ENCODE results near the gene SCRN1. TPM values are rescaled to one million over a fixed set of nuclear protein-coding genes. Genes with fewer than 3 reads are reported as not detected.

SCRN1 gene
- total and polyA plus RNA-seq, 2 of the 4 experiments (the other 2 are of a cell fraction), result 57.1 to 124 TPM

DNA sequence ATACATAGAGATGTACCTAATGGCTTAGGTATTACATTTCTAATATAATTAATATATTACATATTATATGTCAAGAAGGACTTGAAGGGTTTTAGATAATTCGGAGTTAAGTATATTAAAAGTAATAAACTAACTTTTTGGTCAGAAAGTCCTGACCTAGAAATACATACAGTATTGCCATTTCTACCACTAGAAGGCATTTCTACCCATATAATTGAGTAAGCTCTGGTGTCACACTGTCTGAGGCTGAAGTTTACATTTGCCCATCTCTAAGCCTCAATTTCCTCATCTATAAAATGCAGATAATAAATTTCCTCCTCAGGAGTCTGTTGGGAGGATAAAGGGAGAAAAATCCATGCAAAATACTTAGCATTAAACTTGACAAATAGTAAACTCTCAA, 29.8 kb upstream of the SCRN1 start:
- in situ Hi-C loops (cut with MboI; ENCODE audit: low sequenced_read_pairs) (no loop called here), intact Hi-C loops (cut with micrococcal nuclease) (no loop called here), dilution Hi-C loops (cut with HindIII; ENCODE audit: low sequenced_read_pairs, unreplicated experiment) (no loop called here)
- BruUV-seq (replicated peaks), result no TSS peak
- H3K4ac ChIP-seq (ENCODE audit: low read depth, low read length), result no peak overlapping the region
- POLR2A ChIA-PET (ENCODE audit: unreplicated experiment), result no interaction called here
- H3K9me3 ChIP-seq (ENCODE audit: control insufficient read depth, insufficient read depth, low read length), result no peaks in the 10 kb centered on the region
- peaks cover 10 to 21% of the 10 kb centered on the region in 2 experiments for H3K79me1 ChIP-seq (ENCODE audit: low read depth in 1 of 2, low read length in 2 of 2)
- H2AK9ac ChIP-seq (replicated peaks; ENCODE audit: low read depth, low read length, poor library complexity), result no peak overlapping the region
- no peak overlapping the region for H2BK120ac ChIP-seq (ENCODE audit: low read depth, low read length)
- CTCF ChIA-PET, result no interaction called here
- H3K27ac ChIP-seq (ENCODE audit: insufficient read depth, low read length), result no peak overlapping the region
- no peak overlapping the region for H3K14ac ChIP-seq (replicated peaks; ENCODE audit: low read depth, low read length)
- peaks cover 2% of the 10 kb centered on the region; the same call in 1 of the 2 replicates for H3K9me1 ChIP-seq (ENCODE audit: insufficient read depth, low read length)
- no peak overlapping the region for H2AK5ac ChIP-seq (ENCODE audit: low read depth, low read length)
- DNase-seq (no peak), ATAC-seq (ENCODE audit: low read depth) (peak; percentile 46; the same call in 1 of the 2 replicates)
- no peak overlapping the region for H2BK20ac ChIP-seq (ENCODE audit: low read depth, low read length)
- no peak overlapping the region for H3K23ac ChIP-seq (ENCODE audit: low read depth, low read length)
- WGBS, 2 experiments (ENCODE audit: extremely low coverage in 2 of 2, insufficient read length in 1 of 2), result no CpG with 5 or more reads among the region's 1 CpG
- no peak overlapping the region for H2BK5ac ChIP-seq (ENCODE audit: low read depth, low read length, poor library complexity, severe bottlenecking)
- no peak overlapping the region for H3K18ac ChIP-seq (ENCODE audit: low read depth, low read length)
- no peak overlapping the region for H2BK15ac ChIP-seq (ENCODE audit: low read depth, low read length)
- H3K36me3 ChIP-seq (ENCODE audit: control insufficient read depth, insufficient read depth, low read length), result peaks cover 8% of the 10 kb centered on the region
- no peak overlapping the region for H4K91ac ChIP-seq (ENCODE audit: insufficient read depth, low read depth, low read length)
- peaks cover 4% of the 10 kb centered on the region; the same call in 1 of the 2 replicates for H4K20me1 ChIP-seq (ENCODE audit: insufficient read depth, low read length)
- H2AFZ ChIP-seq (replicated peaks; ENCODE audit: low read length, poor library complexity), result no peak overlapping the region
- H4K5ac ChIP-seq (ENCODE audit: low read depth, low read length), result no peak overlapping the region
- no peaks in the 10 kb centered on the region for H3K27me3 ChIP-seq (ENCODE audit: control insufficient read depth, insufficient read depth, low read length)
- no peak overlapping the region for H4K8ac ChIP-seq (ENCODE audit: low read depth in 2 of 2, low read length in 2 of 2)
- H3K4me2 ChIP-seq (ENCODE audit: low read depth, low read length), result no peak overlapping the region
- no peaks in the 10 kb centered on the region; the same call in 1 of the 2 replicates for H3K4me1 ChIP-seq (ENCODE audit: control insufficient read depth, insufficient read depth, low read length)
- no peak overlapping the region for H3K56ac ChIP-seq (ENCODE audit: extremely low read depth, insufficient read depth, low read length)
- TF ChIP-seq, protein P1, sequence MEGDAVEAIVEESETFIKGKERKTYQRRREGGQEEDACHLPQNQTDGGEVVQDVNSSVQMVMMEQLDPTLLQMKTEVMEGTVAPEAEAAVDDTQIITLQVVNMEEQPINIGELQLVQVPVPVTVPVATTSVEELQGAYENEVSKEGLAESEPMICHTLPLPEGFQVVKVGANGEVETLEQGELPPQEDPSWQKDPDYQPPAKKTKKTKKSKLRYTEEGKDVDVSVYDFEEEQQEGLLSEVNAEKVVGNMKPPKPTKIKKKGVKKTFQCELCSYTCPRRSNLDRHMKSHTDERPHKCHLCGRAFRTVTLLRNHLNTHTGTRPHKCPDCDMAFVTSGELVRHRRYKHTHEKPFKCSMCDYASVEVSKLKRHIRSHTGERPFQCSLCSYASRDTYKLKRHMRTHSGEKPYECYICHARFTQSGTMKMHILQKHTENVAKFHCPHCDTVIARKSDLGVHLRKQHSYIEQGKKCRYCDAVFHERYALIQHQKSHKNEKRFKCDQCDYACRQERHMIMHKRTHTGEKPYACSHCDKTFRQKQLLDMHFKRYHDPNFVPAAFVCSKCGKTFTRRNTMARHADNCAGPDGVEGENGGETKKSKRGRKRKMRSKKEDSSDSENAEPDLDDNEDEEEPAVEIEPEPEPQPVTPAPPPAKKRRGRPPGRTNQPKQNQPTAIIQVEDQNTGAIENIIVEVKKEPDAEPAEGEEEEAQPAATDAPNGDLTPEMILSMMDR (conservative IDR thresholded peaks at IDR 0.05; ENCODE audit: low read depth, low read length), result 0 out of 2 replicates have a peak, but pooled peaks have one; percentile 20
- TF ChIP-seq MAFK (IDR thresholded peaks at IDR 0.05; ENCODE audit: low read depth, low read length) (no peak), MAZ (IDR thresholded peaks at IDR 0.05; ENCODE audit: borderline replicate concordance, low read depth, low read length) (no peak)
- H3K4me3 ChIP-seq (ENCODE audit: insufficient read depth, low read depth, low read length), result no peak overlapping the region
- H3K9ac ChIP-seq (ENCODE audit: low read depth, low read length), result no peak overlapping the region

Measured in IMR-90 (cell line).